Activated T-helper 17 cell treated with anti-CD3 and anti-CD28 coated beads, Interleukin-2, amount 50 U/mL, for 72 hours (primary cell): ENCODE measurements around the gene TAF1A. TPM values are rescaled to one million over a fixed set of nuclear protein-coding genes. Genes with fewer than 3 reads are reported as not detected.
"Not testable (repeated sequence)": the region's sequence is repeated elsewhere in the genome, so short reads cannot be mapped to it uniquely, and the experiment has no call there.

Source experiments
- ATAC-seq: fragments of 150-1000 bp; cut with Tn5 transposase; replicated peaks from 2 replicates; pipeline ENCODE4 v1.10.0; 2021; ENCODE audit warnings: mild to moderate bottlenecking, moderate library complexity
- H3K27ac Mint-ChIP-seq: one replicate; pipeline ENCODE4 v1.8.0; 2022; ENCODE audit warnings: mixed read lengths
- H3K27me3 Mint-ChIP-seq: one replicate; pipeline ENCODE4 v1.8.0; 2022; ENCODE audit warnings: mixed read lengths
- H3K36me3 Mint-ChIP-seq: one replicate; pipeline ENCODE4 v1.8.0; 2022; ENCODE audit warnings: low read depth, mild to moderate bottlenecking, mixed read lengths
- H3K4me1 Mint-ChIP-seq: one replicate; pipeline ENCODE4 v1.8.0; 2022; ENCODE audit warnings: mixed read lengths
- H3K4me3 Mint-ChIP-seq: one replicate; pipeline ENCODE4 v1.8.0; 2022; ENCODE audit warnings: mild to moderate bottlenecking, mixed read lengths
- H3K9me3 Mint-ChIP-seq: one replicate; pipeline ENCODE4 v1.8.0; 2022; ENCODE audit warnings: mixed read lengths
- total RNA-seq, 2 donors: library from RNA; stranded (reverse); gene quantifications; one replicate each; pipeline ENCODE4 v1.2.3, GENCODE V29; 2022

Gene TAF1A
- total RNA-seq, 2 donors from 2014 or later = 13.1 to 19.5 TPM

DNA sequence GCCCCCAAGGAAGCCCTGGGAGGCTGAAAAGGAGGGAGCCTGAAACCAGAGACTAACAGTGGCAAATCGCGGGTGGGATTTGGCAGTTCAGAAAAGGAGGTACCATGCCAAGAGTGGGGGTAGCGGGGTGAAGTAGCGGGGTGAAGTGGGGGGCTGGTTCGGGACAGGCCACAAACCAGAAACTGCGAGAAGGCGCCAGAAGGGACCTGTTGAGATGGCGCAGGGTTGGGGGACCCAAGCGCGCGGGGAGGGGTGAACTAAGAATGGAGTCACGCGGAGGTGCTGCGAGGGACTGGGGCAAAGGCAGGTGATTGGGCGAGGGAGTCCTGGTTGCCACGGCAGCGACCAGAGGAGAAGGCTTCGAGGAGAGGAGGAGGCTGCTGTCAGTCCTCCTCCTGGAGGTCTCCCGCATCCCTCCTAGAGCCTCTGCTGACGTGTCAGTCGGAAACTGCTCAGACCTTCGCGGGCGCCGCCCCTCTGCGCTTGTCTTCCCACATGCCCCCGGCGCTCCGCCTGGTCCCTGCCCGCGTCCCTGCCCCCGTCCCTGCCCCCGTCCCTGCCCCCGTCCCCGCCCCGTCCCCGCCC lies 27.7 kb upstream of the TAF1A start:
- peaks cover 15% of the 10 kb centered on the region for H3K27me3 Mint-ChIP-seq
- peaks cover 22% of the 10 kb centered on the region for H3K36me3 Mint-ChIP-seq
- H3K27ac Mint-ChIP-seq = peak overlapping the region; percentile 88
- H3K9me3 Mint-ChIP-seq = no peaks in the 10 kb centered on the region
- peak overlapping the region; percentile 82 for H3K4me3 Mint-ChIP-seq
- H3K4me1 Mint-ChIP-seq = peaks cover 19% of the 10 kb centered on the region
- ATAC-seq = peak; percentile 94

DNA sequence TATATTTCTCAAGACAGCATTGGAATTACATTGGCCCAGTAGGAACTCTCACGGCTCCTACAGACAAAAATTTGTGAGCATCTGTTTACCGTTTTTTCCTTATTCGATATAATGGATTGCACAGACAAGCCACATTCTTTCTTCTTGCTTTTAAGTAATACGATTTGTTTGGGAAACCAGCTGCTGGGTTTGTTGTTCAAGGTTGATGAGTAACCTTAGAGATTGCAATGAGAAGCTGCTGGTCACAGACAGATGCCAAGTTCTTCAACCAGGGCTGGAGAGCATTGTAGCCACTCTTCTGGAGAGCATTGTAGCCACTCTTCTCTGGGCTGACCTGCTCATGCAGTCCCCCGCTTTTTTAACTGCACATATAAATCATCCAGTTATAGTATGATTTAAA lies 26.8 kb upstream of the TAF1A start:
- ATAC-seq = no peak
- peaks cover 19% of the 10 kb centered on the region for H3K4me1 Mint-ChIP-seq
- peaks cover 15% of the 10 kb centered on the region for H3K27me3 Mint-ChIP-seq
- peak overlapping the region; percentile 82 for H3K4me3 Mint-ChIP-seq
- H3K36me3 Mint-ChIP-seq = peaks cover 14% of the 10 kb centered on the region
- H3K27ac Mint-ChIP-seq = no peak overlapping the region
- H3K9me3 Mint-ChIP-seq = no peaks in the 10 kb centered on the region

DNA sequence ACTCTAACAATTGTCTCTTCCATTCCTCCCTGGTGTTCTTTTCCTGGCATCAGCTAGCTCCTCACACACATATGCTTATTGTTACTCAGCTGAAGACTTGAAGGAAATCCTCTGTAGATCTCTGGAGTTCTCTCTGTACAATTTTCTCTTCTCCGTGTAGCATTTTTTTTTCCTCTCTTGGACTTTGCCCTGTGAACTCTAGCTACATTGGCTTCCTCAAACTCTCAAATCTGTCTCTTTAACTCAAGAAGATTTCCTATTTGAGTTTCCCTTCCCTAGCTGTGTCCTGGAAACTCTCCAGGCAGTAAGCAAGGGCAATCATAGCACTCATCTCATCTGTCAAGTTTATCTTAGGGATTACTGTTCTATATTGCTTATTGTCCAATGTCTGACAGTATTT lies 23.9 kb upstream of the TAF1A start:
- H3K4me3 Mint-ChIP-seq = no peak overlapping the region
- no peaks in the 10 kb centered on the region for H3K9me3 Mint-ChIP-seq
- peaks cover 5% of the 10 kb centered on the region for H3K36me3 Mint-ChIP-seq
- H3K27me3 Mint-ChIP-seq = peaks cover 21% of the 10 kb centered on the region
- no peak for ATAC-seq
- H3K27ac Mint-ChIP-seq = no peak overlapping the region
- no peaks in the 10 kb centered on the region for H3K4me1 Mint-ChIP-seq

DNA sequence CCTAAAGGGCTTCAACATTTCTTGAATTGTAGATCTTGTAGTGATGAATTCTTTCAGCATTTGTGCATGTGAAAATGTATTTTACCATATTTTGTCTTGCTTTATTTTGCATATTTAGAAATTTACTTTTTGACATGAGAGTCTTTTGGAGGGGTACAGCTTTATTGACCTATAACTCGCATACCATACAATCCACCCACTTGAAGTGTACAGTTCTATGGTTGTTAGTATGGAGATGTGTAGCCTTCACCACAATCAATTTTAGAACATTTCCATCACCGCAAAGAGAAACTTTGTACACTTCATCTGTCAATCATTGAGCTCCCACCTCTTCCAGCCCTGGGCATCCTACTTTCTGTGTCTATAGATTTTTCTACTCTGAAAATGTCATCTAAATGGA lies 21.0 kb upstream of the TAF1A start:
- H3K27me3 Mint-ChIP-seq = peaks cover 21% of the 10 kb centered on the region

DNA sequence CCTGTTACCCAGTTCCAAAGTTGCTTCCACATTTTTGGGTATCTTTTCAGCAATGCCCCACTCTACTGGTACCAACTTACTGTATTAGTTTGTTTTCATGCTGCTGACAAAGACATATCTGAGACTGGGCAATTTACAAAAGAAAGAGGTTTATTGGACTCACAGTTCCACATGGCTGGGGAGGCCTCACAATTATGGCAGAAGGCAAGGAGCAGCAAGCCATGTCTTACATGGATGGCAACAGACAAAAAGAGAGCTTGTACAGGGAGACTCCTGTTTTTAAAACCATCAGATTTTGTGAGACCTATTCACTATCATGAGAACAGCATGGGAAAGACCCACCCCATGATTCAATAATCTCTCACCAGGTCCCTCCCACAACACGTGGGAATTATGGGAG lies 19.4 kb upstream of the TAF1A start:
- not testable (repeated sequence) for H3K9me3 Mint-ChIP-seq, H3K27ac Mint-ChIP-seq, H3K36me3 Mint-ChIP-seq, ATAC-seq, H3K4me1 Mint-ChIP-seq, H3K4me3 Mint-ChIP-seq
- peaks cover 11% of the 10 kb centered on the region for H3K27me3 Mint-ChIP-seq

More for the DNA sequence above, 21.0 kb upstream of the TAF1A start:
- Mint-ChIP-seq H3K36me3 (no peaks in the 10 kb centered on the region), H3K4me1 (no peaks in the 10 kb centered on the region), H3K4me3 (no peak overlapping the region), H3K9me3 (no peaks in the 10 kb centered on the region), H3K27ac (no peak overlapping the region)
- ATAC-seq = no peak

DNA sequence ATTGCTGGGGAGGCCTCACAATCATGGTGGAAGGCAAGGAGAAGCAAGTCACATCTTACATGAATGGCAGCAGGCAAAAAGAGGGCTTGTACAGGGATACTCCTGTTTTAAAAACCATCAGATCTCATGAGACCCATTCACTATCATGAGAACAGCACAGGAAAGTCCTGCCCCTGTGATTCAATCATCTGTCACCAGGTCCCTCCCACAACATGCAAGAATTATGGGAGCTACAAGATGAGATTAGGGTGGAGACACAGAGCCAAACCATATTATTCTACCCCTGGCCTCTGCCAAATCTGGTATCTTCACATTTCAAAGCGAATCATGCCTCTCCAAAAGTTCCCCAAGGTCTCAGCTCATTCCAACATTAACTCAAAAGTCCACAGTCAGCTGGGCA lies 17.0 kb upstream of the TAF1A start:
- H3K36me3 Mint-ChIP-seq = no peaks in the 10 kb centered on the region
- no peak overlapping the region for H3K27ac Mint-ChIP-seq
- H3K4me3 Mint-ChIP-seq = no peak overlapping the region
- no peaks in the 10 kb centered on the region for H3K4me1 Mint-ChIP-seq
- no peaks in the 10 kb centered on the region for H3K9me3 Mint-ChIP-seq
- peaks cover 6% of the 10 kb centered on the region for H3K27me3 Mint-ChIP-seq
- no peak for ATAC-seq

DNA sequence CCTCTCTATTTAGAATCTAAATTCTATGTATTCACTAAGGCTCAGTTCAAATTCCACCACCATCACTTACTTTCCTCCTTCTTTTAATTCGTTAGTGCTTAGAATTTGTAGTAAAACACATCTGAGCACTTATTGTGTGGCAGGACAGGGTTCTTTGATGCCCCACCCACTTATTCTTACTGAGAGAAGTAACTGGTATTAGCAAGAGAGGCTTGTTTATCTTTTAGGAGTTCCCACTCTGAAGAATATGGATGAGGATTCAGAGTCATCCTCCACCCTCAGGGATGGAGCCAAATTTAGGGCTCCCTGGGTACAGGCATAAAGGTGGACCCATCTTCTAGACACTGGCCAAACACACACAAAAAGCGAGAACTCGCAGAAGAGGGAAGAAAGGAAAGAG lies 11.5 kb upstream of the TAF1A start:
- no peaks in the 10 kb centered on the region for H3K9me3 Mint-ChIP-seq
- H3K4me3 Mint-ChIP-seq = no peak overlapping the region
- peaks cover 3% of the 10 kb centered on the region for H3K27me3 Mint-ChIP-seq
- no peak overlapping the region for H3K27ac Mint-ChIP-seq
- H3K36me3 Mint-ChIP-seq = no peaks in the 10 kb centered on the region
- no peaks in the 10 kb centered on the region for H3K4me1 Mint-ChIP-seq
- ATAC-seq = no peak

GRCh38 chr1:222600281-222600680 lies 10.5 kb upstream of the TAF1A start:
- Mint-ChIP-seq H3K36me3 (no peaks in the 10 kb centered on the region), H3K9me3 (no peaks in the 10 kb centered on the region), H3K27me3 (peaks cover 3% of the 10 kb centered on the region), H3K4me1 (no peaks in the 10 kb centered on the region), H3K27ac (no peak overlapping the region), H3K4me3 (no peak overlapping the region)
- no peak for ATAC-seq

DNA sequence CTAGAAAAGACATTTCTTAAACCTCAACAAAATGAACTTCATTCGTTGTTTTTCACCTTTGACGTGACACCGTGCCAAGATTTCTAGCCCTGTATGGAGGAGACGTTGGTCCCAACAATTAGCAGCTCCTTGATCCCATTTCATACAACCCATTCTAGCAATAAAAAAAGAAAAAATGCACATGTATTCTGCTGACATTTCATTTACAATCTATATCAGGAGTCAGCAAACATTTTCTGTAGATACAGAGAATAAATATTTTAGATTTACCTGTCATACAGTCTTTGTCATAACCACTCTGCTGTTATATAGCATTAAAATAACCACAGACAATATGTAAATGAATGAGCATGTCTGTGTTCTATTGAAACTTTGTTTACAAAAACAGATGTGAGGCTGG lies 7.0 kb upstream of the TAF1A start:
- no peaks in the 10 kb centered on the region for H3K36me3 Mint-ChIP-seq
- H3K27me3 Mint-ChIP-seq = peaks cover 3% of the 10 kb centered on the region
- no peaks in the 10 kb centered on the region for H3K4me1 Mint-ChIP-seq
- no peak overlapping the region for H3K4me3 Mint-ChIP-seq
- H3K27ac Mint-ChIP-seq = no peak overlapping the region
- ATAC-seq = no peak
- no peaks in the 10 kb centered on the region for H3K9me3 Mint-ChIP-seq

DNA sequence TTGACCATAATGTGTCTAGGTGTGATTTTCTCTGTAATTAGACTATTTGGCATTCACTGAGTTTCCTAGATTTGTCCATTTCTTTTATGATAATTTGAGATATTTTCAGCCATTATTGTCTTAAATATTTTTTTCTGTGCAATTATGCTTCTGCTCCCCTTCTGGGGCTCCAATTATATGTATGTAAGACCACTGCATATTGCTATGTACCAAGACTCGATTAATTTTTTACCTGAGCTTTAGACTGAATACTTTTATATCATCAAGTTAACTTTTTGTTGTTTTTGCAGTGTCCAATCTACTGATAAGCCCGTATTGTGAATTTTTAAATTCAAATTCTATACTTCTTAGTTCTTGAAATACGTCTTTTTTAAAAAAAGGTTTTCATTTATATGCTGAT lies 5.1 kb upstream of the TAF1A start:
- ATAC-seq = no peak
- Mint-ChIP-seq H3K27me3 (no peaks in the 10 kb centered on the region), H3K27ac (no peak overlapping the region), H3K4me3 (no peak overlapping the region), H3K36me3 (peaks cover 1% of the 10 kb centered on the region), H3K9me3 (no peaks in the 10 kb centered on the region), H3K4me1 (peaks cover 7% of the 10 kb centered on the region)

- H3K4me1 Mint-ChIP-seq = peaks cover 18% of the 10 kb centered on the region
- no peak for ATAC-seq
- H3K4me3 Mint-ChIP-seq = no peak overlapping the region
- H3K27me3 Mint-ChIP-seq = no peaks in the 10 kb centered on the region
- no peak overlapping the region for H3K27ac Mint-ChIP-seq
- H3K36me3 Mint-ChIP-seq = peaks cover 23% of the 10 kb centered on the region
- H3K9me3 Mint-ChIP-seq = no peaks in the 10 kb centered on the region
Measured at GRCh38 chr1:222592171-222592570, 2.4 kb upstream of the TAF1A start.

- no peaks in the 10 kb centered on the region for H3K27me3 Mint-ChIP-seq
- H3K36me3 Mint-ChIP-seq = peaks cover 63% of the 10 kb centered on the region
- ATAC-seq = no peak
- peaks cover 32% of the 10 kb centered on the region for H3K4me1 Mint-ChIP-seq
- H3K9me3 Mint-ChIP-seq = no peaks in the 10 kb centered on the region
- peak overlapping the region; percentile 100 for H3K4me3 Mint-ChIP-seq
- H3K27ac Mint-ChIP-seq = no peak overlapping the region
Measured at GRCh38 chr1:222588135-222588534, 1.6 kb downstream of the TAF1A start.

DNA sequence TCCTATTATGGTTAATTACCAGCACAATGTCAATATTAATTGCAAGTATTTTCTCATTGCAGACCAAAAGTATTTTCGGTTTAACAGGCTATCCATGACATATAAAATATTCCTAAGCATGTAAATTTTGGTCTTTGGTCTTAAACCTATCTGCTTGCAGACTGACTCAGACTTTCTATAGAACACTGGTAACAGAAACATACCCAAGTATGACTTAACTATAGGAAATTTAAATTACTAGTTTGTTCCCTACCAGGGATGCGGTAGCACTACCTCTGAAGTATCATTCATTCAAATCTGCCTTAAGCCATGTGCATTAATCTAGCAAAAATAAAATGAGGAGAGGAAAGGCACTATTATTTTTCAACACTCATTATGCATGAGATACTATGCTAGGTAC lies 2.9 kb downstream of the TAF1A start:
- no peak for ATAC-seq

DNA sequence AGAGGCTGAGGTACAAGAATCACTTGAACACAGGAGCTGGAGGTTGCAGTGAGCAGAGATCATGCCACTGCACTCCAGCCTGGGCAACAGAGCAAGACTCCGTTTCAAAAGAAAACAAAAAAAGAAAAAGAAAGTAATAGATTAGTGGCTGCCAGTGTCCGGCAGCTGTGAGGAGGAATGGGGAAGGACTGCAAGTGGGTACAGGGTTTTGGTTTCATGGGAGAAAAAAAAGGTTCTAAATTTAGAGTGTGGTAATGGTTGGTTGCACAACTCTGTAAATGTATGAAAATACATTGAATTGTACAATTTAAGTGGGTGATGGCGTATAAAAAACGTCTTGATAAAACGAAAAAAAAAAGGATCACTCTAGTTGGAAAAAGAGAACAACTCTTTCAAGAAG lies 6.7 kb downstream of the TAF1A start:
- ATAC-seq = no peak
- Mint-ChIP-seq H3K27me3 (no peaks in the 10 kb centered on the region), H3K9me3 (no peaks in the 10 kb centered on the region), H3K4me3 (no peak overlapping the region), H3K36me3 (peaks cover 97% of the 10 kb centered on the region), H3K27ac (no peak overlapping the region), H3K4me1 (peaks cover 23% of the 10 kb centered on the region)

More for the DNA sequence above, 2.9 kb downstream of the TAF1A start:
- Mint-ChIP-seq H3K4me1 (peaks cover 36% of the 10 kb centered on the region), H3K27me3 (no peaks in the 10 kb centered on the region), H3K9me3 (no peaks in the 10 kb centered on the region), H3K36me3 (peaks cover 76% of the 10 kb centered on the region), H3K27ac (peak overlapping the region; percentile 78), H3K4me3 (peak overlapping the region; percentile 48)

GRCh38 chr1:222582099-222582774 lies 7.5 kb downstream of the TAF1A start:
- H3K36me3 Mint-ChIP-seq = peaks cover 94% of the 10 kb centered on the region
- ATAC-seq = peak; percentile 65

More at GRCh38 chr1:222582099-222582774, 7.5 kb downstream of the TAF1A start:
- H3K9me3 Mint-ChIP-seq = no peaks in the 10 kb centered on the region
- no peaks in the 10 kb centered on the region for H3K27me3 Mint-ChIP-seq
- H3K4me1 Mint-ChIP-seq = peaks cover 18% of the 10 kb centered on the region
- no peak overlapping the region for H3K27ac Mint-ChIP-seq
- no peak overlapping the region for H3K4me3 Mint-ChIP-seq
